ENCODE measurements around the gene SULF2.

The SULF2 gene

DNA sequence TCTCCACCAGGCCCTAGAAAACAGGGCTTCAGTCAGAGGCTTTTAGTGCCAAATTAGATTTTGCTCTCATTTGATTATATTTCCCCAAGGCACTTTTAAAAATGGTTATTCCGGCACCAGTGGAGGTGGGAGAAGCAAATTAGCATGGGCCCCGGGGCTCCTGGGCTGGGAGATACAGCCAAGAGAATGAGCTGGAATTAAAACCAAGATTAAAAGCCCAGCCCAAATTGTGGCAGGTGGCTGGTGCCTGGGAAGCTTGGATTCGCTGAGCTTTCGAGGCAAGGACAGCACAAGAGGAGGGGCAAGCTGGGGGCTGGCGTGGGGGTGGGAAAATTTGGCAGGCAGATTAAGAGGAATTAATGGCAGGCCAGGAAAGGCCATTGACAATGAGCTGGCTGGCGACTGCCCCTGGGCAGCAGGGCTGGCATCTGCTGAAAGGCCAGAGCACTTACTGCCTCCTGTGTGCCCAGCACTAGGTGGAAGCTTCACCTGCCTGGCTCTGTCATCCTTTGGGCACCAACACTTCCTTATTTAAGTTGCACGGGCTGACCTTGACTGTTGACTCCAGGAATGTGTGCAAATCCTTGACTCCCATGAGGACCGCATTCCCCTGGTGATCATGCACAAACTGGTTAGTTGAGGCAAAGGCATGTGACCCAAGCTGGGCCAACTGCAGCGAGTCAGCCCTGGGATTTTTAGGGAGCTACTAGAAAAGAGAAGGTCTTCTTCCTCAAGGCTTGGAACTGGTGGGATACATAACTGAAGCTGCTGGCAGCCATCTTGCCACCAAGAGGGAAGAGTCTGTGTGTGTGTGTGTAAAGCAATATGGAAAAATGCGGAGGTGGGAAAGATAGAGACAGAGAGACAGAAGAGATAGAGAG, 76.1 kb downstream of the SULF2 start:
- no peak for ATAC-seq
- TF ChIP-seq TSHZ2 (CRISPR knock-in tag; IDR thresholded peaks at IDR 0.05): no peak
- no peak for TF ChIP-seq OSR1 (CRISPR knock-in tag; IDR thresholded peaks at IDR 0.05)
- TF ChIP-seq TOX (CRISPR knock-in tag; IDR thresholded peaks at IDR 0.05; ENCODE audit: borderline replicate concordance): no peak
- no peak for TF ChIP-seq ZFP3 (CRISPR knock-in tag; IDR thresholded peaks at IDR 0.05)

DNA sequence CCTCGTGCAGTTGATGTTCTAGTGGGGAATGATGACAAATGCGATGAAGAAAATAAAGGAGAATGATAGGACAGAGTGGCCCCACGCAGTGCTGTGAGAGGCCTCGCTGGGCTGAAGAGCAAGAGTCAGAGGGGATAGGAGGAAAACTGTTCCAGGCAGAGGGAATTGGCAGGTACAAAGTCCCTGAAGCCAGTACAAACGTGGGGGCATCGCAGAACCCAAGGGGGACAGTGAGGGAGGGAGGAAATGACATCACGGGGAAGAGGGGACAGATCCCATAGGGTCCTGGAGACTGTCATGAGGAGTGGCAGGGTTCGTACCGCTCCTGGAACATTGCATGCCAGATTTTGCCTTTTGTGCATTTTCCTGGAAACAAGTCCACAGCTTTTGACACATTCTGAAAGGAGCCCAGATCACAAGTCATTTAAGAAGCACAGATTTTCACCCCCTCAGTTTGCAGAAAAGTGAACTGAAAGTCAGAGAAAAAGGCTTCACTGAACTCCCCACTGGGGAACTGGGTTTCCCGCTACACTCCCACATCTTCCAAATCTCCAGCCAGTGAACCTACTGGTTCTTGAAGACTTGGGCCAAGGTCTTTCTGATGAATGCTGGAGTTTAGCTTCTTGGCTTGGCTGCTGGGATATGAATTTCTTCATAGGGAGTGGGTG, 77.0 kb downstream of the SULF2 start:
- no peak for ATAC-seq
- no peak for TF ChIP-seq ZNF8 (CRISPR knock-in tag; IDR thresholded peaks at IDR 0.05)
- no peak for TF ChIP-seq ZNF70 (CRISPR knock-in tag; IDR thresholded peaks at IDR 0.05)
- TF ChIP-seq GLIS3 (CRISPR knock-in tag; IDR thresholded peaks at IDR 0.05): no peak
- no peak for TF ChIP-seq ZFP30 (CRISPR knock-in tag; IDR thresholded peaks at IDR 0.05)

DNA sequence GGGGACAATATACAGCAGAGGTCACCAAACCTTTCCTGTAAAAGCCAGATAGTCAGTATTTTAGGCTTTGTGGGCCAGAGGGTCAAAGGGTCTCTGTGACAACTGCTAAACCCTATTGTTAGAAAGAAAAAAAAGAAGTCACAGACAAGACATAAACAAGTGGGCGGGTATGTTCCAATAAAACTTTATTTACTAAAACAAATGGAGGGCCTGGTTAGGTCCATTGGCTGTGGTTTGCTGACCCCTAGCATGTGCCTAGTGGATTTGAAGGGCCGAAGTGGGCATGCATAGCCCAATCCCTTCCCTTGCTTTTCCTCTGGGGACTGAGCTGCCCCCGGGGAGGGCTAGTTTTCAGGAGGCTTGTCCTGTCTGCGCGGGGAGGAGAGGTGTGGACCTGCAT, 78.9 kb downstream of the SULF2 start:
- ATAC-seq: no peak
- TF ChIP-seq CSDC2 (CRISPR knock-in tag; IDR thresholded peaks at IDR 0.05) (no peak), ZFP30 (CRISPR knock-in tag; IDR thresholded peaks at IDR 0.05) (no peak), GLIS3 (CRISPR knock-in tag; IDR thresholded peaks at IDR 0.05) (no peak), ARNTL (CRISPR knock-in tag; IDR thresholded peaks at IDR 0.05; ENCODE audit: borderline replicate concordance, low read depth) (no peak), ZNF70 (CRISPR knock-in tag; IDR thresholded peaks at IDR 0.05) (no peak), ZNF8 (CRISPR knock-in tag; IDR thresholded peaks at IDR 0.05) (no peak), OSR1 (CRISPR knock-in tag; IDR thresholded peaks at IDR 0.05) (no peak), PPARA (CRISPR knock-in tag; IDR thresholded peaks at IDR 0.05; ENCODE audit: borderline replicate concordance) (no peak), ZFP3 (CRISPR knock-in tag; IDR thresholded peaks at IDR 0.05) (no peak), PATZ1 (CRISPR knock-in tag; IDR thresholded peaks at IDR 0.05; ENCODE audit: borderline replicate concordance) (no peak), ZC3H10 (CRISPR knock-in tag; IDR thresholded peaks at IDR 0.05) (no peak)
- TF ChIP-seq, protein P1, sequence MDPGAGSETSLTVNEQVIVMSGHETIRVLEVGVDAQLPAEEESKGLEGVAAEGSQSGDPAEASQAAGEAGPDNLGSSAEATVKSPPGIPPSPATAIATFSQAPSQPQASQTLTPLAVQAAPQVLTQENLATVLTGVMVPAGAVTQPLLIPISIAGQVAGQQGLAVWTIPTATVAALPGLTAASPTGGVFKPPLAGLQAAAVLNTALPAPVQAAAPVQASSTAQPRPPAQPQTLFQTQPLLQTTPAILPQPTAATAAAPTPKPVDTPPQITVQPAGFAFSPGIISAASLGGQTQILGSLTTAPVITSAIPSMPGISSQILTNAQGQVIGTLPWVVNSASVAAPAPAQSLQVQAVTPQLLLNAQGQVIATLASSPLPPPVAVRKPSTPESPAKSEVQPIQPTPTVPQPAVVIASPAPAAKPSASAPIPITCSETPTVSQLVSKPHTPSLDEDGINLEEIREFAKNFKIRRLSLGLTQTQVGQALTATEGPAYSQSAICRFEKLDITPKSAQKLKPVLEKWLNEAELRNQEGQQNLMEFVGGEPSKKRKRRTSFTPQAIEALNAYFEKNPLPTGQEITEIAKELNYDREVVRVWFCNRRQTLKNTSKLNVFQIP (CRISPR knock-in tag; IDR thresholded peaks at IDR 0.05; ENCODE audit: borderline replicate concordance, low read depth): no peak

DNA sequence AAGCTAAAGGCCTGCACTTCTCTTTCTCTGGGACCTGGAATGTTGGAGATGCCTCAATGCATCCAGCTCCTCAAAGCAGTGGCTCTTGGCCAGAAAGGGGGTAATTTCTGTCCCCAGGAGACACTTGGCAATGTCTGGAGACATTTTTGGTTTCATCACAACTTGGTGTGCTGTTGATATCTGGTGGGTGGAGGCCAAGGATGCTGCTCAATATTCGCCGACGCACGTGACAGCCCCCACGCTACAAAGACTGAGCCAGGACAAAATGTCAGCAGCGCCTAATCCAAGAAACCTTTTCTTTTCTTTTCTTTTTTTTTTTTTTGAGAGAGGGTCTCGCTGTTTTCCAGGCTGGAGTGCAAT, 79.8 kb downstream of the SULF2 start:
- ATAC-seq: no peak
- TF ChIP-seq ZFP30 (CRISPR knock-in tag; IDR thresholded peaks at IDR 0.05) (no peak), BACH2 (CRISPR knock-in tag; IDR thresholded peaks at IDR 0.05; ENCODE audit: borderline replicate concordance) (no peak), ESRRG (CRISPR knock-in tag; IDR thresholded peaks at IDR 0.05) (no peak), PATZ1 (CRISPR knock-in tag; IDR thresholded peaks at IDR 0.05; ENCODE audit: borderline replicate concordance) (no peak), ZFP3 (CRISPR knock-in tag; IDR thresholded peaks at IDR 0.05) (no peak), ISL1 (CRISPR knock-in tag; IDR thresholded peaks at IDR 0.05) (no peak), GLIS3 (CRISPR knock-in tag; IDR thresholded peaks at IDR 0.05) (no peak), ARNTL (CRISPR knock-in tag; IDR thresholded peaks at IDR 0.05; ENCODE audit: borderline replicate concordance, low read depth) (no peak), ZNF8 (CRISPR knock-in tag; IDR thresholded peaks at IDR 0.05) (no peak), SNAI2 (CRISPR knock-in tag; IDR thresholded peaks at IDR 0.05) (no peak), TSHZ2 (CRISPR knock-in tag; IDR thresholded peaks at IDR 0.05) (no peak), ZC3H10 (CRISPR knock-in tag; IDR thresholded peaks at IDR 0.05) (no peak), OSR1 (CRISPR knock-in tag; IDR thresholded peaks at IDR 0.05) (no peak), TOX (CRISPR knock-in tag; IDR thresholded peaks at IDR 0.05; ENCODE audit: borderline replicate concordance) (no peak), TCF4 (CRISPR knock-in tag; IDR thresholded peaks at IDR 0.05; ENCODE audit: borderline replicate concordance) (no peak), CSDC2 (CRISPR knock-in tag; IDR thresholded peaks at IDR 0.05) (no peak)
- TF ChIP-seq, protein P1 (CRISPR knock-in tag; IDR thresholded peaks at IDR 0.05; ENCODE audit: borderline replicate concordance, low read depth): no peak
